CD4-positive, alpha-beta T cell treated with Interleukin-21 for 1 hour (primary cell): Measurements from ENCODE around the gene LHX6.

ENCODE experiments used
- DNase-seq: peaks from one replicate; pipeline ENCODE4 v3.0.0-alpha.2; 2020

The LHX6 gene

DNA sequence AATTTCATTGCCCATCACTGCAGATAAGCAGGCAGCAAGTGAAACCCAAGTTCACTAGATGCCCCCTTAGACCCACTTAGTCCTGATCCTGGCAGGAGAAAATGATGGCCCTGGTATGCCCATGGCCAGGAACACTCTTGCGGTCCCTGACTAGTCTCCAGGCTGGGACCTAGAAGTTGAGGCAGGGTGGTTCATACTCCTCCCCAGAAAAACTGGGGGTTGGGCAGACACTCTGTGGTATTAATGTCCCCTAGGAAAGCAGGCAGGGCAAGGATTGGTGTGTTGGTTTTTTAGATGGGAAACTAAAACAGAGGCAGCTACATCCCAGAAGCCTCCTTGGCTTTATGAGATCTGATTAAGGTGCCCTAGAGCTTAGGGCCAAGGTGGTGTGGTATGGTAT lies 13.1 kb downstream of the LHX6 start:
- no peak for DNase-seq

DNA sequence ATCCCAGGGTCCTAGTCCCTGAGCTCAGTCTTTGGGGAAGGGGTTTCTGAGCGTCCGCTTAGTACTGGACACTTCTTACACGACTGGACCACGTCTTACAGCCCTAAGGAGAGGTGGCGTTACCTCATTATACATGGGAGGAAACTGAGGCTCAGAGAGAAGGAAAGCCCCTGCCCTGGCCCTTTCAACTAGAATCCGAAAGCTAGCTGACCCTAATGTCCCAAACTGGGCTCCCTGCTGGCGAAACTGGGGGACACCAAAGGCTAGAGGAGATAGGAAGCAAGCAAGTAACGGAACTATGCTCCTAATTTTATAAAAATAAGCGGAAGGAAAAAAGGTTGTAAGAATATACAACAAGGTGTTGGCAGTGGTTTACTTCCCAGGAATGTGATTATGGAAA lies 14.2 kb downstream of the LHX6 start:
- no peak for DNase-seq

DNA sequence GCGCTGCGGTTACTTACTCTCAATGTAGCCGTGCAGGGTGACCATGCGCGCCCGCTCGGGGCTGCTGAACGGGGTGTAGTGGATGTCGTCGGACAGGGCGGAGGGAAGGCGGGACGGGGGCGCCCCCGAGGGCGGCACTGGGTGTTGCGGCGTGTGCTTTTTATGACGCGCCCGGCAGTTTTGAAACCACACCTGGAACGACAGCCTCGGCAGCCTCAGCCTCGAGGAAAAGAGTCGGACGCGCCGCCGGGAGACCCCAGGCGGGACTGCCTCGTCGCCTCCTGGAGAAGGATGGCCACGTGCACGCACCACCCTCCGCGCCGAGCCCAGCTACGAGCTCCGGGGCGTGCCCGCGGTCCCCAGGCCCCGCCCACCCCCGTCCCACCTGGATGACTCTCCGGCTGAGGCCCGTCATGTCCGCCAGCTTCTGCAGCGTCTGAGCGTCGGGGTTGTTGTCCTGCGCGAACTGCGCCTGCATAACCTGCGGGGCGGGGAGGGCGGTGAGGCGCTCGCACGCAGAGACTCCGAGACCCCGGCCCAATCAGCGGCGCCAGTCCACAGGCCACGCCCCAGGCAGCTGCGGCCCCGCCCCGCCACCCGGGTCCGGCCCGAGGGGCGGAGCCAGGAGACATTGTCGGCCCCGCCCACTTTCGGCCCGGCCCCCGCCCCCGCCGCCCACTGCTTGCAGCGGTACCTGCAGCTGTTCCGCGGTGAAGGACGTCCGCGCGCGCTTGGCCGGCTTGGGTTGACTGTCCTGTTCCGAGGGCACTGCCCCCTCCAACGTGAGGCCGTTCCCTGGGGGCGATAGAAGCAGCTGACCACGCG lies 15.0 kb downstream of the LHX6 start:
- DNase-seq = peak; percentile 49

DNA sequence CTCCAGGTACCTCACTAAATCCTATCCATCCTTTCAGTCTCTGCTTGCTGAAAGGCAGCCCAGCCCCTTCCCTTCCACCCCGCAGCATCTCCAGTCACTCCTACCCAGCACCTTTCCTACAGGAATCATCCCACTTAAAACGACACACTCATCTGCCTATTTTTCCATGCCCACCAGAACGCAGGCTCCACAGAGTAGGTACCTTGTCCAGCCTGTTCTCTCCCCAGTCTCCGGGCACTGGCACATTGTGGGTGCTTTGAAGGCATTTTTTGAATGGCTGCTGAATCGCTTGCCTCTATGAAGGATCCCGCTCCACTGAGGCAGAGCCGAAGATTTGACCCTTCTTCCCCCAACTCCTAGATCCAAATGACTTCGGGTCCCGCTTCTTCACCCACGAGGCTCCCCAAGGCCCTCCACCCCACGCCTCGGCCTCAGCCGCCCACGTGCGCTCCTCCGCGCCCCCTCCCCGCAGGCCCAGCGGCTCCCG lies 15.6 kb downstream of the LHX6 start:
- DNase-seq = no peak

DNA sequence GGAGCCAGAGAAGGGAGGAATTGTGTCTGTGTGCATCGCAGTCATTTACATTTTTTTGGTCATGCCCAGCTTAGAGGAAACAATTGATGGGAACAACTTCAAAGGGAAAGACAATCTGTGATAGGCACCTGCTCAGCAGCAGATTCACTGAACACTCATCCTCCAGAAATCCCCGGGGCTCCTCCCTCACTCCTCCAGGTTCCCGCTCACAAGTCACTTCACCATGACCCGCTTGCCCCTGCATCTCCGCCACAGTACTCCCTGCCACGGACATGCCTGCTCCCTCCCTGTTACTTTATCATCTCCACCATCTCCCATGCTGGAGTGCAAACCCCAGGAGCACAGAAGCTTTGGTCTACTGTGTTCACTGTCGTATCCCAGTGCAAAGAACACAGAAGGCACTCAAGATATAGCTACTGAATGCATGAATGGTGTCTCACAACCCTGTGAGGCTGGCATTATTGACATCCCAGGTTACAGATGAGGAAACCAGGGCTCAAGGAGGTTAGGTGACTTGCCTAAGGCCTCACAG lies 16.2 kb downstream of the LHX6 start:
- no peak for DNase-seq

DNA sequence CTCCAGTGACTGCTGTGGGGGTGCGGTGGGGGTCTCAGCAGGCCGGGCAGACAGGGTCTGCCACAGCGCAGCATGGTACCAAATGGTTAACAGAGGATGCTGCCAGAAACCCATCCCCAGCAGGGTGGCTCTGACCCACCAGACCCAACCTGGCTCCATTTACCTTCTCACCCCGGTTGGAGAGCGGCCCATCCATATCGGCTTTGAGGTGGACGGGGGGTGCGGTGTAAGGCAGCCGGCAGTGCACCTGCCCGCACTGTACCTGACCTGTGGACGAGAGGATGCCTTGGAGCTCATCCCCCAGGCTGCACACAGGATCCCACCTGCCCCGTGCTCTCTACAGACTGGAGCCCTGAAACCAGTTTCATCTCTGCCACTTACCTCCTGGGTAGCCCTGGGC lies 19.3 kb downstream of the LHX6 start:
- DNase-seq = no peak

DNA sequence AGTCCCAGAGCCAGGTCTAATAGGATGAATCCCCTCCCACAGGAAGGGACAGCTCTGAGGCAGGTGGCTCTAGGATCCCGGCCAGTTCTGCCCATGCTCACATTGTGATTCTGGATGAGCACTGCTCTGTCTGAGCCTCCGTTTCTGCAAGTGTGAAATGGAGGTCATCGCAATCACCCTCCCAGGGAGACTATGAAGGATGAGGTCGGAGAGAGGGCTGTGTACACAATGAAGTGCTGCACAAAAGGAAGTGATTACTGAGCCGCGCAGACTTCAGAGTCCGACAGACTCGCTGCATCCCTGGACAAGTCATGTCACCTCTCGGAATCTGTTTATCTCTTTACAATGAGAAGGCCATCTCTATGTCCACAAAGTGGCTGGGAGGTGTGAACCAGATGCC lies 21.7 kb downstream of the LHX6 start:
- DNase-seq = no peak

DNA sequence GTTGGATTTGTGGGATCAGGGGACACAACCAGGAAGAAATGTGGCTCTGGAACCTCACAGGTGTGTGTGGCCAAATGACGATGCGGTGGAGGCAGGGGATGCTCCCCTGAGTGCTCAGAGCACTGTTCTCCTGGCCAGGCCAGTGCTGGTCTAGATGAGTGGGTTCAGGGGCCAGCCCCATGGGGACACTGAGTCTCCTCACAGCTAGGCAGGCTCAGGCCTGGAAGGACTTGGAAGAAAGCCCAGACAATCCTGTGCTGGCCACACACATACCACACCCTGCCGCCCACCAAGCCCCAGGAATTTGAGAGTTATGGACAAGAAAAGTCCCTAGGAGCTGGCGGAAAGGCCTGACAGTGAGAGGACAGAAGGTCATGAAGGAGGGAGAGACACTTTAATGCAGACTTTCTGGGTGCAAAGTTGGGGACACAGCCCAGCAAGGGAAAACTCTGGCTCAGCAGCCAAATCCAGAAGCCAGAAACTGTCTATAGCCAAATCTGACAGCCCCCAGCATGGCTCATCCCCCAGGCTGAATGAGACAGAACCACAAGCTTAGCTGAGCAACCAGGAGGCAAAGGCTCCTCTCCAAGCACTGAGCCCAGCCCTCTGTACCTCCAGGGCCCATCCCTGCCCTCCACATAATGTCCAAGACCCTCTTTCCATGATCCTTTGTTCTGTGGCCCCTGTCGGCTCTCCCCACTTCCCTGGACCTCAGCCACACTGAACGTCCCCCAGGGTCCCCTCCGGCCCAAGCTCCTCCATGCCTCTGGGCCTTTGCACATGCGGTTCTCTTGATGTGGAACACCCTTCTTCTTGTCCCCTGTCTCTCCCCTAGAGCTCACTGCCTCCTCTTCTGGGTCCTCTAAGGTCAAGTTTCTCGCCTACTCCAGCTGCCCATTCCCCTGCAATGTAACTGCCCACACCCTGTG lies 22.4 kb downstream of the LHX6 start:
- DNase-seq = no peak

DNA sequence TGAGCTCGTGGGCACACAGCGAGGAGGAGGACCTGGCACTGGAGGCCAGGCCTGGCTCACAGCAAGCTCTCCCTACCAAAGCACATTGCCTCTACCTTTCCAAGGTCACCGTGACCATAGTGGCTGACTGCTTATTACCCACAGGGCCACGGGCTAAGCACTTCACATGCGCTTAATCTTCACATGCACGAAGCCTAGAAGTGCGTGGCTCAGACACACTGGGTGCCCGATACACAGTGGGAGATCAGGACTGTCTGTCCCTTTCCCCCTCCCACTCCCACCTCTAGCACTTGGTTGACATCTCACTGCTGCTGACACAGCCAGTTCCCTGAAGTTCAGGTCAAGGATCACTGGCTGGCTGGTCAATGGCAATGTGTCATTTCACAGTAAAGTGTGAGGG lies 23.6 kb downstream of the LHX6 start:
- no peak for DNase-seq

DNA sequence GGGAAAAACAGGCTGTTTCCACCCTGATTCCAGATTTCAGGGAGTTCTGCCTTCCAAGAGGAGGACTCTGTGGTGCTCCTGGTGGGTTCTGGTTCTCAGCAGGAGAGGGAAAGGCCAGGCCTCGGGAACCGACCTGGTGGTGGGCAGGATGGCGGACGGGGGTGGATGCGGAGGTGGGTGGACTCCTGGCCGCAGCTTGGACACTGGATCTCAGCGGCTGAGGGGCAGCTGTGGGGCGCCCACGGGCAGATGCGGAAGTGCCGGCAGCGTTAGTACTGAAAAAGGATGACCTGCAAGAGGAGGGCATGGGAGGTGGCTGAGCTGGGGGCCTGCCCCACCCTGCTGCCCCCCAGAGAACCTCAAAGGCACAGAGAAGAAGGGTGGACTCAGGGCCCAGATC lies 24.3 kb downstream of the LHX6 start:
- DNase-seq = no peak

DNA sequence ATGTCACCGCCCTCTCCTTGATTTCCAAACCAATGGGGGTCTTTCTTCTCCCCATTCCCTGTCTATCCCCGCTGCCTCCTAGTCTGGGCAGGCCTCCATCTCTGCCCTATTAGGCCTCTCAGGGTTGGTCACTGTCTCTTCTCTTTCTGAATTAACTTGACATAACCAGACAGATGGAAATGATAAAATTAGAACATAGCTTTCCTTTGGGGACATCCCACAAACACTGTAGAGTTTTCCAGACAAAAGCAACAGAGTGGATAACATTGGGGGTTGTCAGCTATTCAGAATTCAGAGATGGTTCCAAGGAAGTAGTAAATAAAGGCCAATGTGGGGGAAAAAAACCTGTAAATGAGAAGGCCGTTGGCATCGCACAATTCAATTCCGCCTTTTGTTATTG lies 24.7 kb downstream of the LHX6 start:
- DNase-seq = no peak

DNA sequence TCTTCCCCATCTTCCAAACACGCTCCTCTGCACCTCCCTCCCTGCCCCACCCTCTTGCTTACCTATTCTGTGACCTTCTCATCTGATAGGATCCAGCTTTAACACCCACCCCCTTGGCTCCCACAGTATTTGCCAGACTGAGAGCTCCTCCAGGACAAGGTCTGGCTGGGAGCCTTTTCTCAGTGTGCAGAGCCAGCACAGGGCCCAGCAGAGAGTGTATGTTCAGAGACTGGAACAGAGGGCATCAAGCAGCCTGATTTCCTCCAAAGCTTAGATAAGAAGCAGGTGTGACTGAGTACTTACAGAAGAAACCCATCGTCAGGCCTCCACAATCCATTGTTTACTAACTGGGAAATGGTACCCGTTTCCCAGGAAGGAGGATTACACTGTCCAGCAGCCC lies 26.6 kb downstream of the LHX6 start:
- DNase-seq = no peak

DNA sequence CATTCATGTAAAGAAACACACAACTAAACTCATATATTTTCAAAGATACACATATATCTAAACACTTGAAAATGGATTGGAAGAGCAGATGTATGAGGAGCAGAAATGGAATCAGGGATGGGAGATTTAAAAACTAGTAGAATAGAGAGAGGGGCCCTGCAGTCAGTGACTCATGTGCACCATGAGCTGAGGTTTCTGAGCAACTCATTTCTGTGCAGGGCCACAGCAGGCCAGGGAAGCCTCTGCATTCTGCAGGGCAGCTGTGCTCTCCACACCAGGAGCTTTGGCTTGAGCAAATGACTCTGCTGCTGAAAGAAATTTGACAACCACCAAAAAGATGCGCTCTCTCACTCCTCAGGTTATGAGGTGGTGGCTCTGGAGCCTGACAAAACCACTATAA lies 27.1 kb downstream of the LHX6 start:
- no peak for DNase-seq

DNA sequence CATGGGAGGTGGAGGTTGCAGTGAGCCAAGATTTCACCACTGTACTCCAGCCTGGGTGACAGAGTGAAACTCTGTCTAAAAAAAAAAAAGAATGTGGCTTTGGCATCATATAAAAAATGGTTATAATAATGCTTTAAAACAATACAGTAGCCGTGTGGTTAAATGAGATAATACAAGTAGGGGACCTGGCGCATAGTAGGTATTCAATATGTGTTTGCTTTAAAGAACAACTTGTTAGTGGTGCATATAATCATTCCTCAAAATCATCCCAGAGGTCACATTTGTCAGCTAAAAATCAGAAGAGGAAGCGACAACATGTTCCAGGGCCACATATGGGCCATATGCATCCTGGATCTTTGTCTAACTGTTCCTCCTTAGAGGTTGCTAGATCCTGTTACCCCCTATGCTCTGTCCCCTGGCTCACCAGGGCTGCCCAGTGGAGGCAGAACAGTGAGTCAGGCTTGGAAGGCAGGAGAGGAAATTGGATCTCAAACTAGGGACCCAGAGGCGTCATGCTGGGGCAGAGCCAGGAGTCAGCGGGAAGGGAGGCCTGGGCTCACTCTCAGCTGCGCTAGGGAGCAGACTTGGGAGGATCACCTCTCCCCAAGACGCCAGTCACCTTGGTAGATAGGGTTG lies 27.7 kb downstream of the LHX6 start:
- DNase-seq = no peak

DNA sequence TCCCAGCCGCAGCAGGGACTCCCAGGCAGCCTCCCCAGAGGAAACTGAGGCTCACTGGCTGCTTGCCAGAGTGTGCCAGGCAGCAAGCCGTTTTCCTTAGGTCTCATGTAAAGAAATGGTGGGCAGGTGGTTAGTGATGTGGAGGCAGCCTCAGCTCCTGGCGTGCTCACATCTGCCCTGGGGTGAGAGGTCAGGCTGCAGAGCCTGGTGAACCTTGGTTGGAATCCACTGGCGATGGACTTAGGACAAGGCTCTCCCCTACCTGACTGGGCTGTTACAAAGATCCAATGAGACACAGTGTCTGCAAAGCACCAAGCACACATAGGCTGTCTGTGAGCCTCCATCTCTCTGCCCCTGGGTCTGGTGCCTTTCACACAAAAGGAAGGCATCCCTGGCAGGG lies 30.9 kb downstream of the LHX6 start:
- DNase-seq = no peak

DNA sequence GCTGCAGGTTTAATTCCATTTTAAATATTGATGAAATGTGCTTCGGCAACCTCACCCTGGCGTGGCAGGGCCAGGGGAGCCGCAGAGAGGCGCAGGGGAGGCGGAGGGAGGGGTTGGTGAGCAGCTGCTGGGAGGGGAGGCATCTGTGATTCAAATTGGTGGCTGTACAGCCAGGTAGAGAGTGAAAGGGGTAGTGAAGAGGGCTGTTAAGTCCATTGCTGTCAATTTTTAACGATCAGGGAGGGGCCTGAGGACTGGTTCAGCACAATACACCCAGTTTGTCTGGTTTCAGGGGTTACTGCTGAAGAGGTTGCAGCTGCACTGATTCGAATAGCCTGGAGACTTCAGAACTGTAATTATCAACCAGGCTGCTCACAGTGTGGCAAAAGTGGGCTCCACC lies 31.3 kb downstream of the LHX6 start:
- DNase-seq = no peak

DNA sequence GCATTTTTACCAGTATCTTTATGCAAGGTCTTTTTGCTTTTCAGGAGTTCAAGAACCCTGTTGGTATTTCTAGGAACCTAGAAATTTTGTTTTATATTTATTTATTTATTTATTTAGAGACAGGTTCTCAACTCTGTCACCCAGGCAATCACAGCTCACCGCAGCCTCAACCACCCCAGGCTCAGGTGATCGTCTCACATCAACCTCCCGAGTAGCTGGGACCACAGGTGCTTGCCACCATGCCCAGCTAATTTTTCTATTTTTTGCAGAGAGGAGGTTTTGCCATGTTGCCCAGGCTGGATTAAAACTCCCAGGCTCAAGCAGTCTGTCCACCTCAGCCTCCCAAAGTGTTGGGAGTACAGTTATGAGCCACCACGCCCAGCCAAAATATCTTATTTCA lies 32.9 kb downstream of the LHX6 start:
- no peak for DNase-seq

DNA sequence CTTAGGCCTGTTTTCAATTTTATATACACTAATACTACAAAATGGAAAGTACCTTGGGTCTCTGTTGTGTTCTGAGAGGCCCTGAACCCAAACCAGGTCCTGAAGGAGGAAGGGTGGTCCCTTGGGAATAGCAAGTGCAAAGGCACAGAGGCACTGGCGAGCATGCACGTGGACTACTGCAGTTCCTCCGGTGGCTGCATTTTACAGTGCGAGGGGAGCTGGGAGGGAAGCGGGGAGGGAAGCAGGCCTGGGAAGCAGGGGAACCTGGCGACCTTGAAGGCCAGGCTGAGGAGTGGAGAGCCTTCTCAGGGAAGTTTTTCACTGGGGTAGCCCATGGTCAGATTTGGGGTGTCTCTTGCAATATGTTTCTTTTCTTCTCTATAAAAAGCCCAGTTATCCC lies 35.1 kb downstream of the LHX6 start:
- no peak for DNase-seq

DNA sequence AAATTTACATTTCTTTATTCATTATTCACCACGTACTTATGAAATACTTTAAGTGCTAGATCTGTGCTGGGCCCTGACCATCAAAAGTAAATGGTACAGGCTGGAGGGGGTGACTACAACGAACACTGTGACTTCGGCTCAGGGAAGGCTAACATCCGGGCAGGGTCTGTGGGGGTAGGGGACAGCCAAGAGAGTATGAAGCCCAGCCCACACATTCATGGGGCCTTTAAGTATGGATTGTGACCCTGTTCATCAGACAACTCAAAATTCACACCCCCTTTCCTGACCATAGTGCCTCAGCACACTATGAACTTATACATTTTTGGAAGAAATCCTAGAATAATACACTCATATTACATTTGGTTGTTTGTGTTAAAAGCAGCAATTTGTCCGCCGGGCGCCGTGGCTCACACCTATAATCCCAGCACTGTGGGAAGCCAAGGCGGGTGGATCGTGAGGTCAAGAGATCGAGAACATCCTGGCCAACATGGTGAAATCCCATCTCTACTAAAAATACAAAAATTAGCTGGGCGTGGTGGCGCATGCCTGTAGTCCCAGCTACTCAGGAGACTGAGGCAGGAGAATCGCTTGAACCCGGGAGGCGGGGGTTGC lies 35.7 kb downstream of the LHX6 start:
- no peak for DNase-seq

DNA sequence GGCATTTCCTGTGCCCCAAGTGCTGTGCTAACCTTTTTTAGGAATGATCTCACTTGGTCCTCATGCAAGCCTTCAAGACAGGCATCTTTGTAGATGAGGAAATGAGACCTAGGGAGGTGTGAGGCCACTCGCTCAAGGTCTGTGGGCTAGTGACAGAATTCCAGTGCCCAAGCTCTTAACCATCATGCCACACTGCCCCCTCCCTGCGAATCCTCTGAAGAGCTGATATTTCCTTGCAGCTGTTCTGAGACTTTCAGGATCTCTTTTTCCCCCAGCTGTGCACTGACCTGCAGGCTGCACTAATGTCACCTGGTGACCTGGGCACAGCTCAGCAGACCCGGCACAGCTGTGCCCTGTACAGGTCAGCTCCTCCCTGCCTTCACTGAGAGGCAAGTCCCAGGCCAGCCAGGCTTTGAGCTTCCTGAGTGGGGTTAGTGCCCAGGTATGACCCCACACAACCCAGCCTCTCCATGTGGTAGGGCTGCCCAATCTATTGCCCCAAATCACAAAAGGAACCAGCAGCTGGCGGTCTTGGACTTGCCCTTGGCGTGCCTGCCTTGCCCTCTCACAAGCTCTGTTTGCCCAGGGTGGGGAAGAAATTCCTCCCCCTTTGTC lies 36.4 kb downstream of the LHX6 start:
- no peak for DNase-seq

DNA sequence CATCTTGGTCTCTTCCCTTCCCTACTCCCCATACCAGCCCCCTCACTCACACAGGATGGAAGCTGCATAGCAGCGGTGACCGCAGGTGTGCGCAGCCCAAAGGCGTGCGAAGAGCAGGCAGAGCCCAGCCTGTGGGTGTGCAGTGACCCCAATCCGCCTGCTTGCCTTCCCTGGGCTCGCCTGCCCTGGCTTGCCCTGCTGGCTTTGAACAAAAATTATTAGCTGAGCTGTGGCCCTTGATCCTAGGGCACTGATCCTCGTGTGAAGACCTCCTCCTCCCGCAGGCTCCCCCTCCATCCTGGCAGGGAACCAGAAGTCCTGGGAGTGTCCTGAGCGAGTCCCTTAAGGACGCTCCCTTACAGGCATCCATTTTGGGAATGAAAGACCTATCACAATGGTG lies 37.2 kb downstream of the LHX6 start:
- DNase-seq = no peak

DNA sequence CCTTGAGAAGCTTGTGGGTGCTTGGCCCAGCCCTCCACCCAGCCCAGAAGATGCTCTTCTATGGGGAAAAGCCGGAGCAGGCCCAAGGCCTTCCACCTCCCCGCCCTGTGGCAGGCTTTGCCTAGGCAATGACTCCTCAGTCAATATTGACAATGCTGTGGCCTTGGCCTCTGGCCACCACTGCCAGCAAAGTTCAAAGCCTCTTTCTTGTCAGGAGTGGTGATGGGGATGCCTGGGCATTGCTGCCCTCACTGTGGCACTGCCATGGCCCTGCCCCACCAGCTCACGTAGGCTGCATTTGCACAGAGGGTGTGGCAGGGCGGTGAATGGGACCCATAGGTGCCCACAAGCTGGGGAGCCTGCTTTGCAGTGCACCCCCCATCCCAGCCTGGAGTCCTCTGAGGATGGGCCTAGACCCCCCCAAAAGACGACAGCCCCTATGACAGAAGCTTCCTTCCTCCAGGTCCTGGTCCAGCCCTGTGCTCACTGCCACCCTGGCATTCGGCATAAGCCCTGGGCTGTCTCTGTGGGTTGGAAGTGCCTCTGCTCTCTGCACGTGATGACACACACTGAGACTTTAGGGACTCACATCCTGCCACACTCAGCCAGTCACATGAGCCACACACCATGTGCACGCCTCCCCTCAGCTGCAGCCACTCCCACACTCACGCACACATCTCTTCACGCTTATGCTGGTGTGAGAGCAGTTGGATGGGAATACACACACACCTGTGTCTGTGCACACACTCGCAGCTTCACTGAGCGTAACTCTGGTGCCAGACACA lies 38.0 kb downstream of the LHX6 start:
- no peak for DNase-seq
